Measurements from ENCODE around the gene NAV1.

GRCh38 chr1:201576914-201577313 lies 38.0 kb downstream of the NAV1 start:
- TF ChIP-seq EZH2 (IDR thresholded peaks at IDR 0.05; ENCODE audit: insufficient read depth, poor library complexity, severe bottlenecking): no peak
- TF ChIP-seq EZH2phosphoT487 (IDR thresholded peaks at IDR 0.05; ENCODE audit: insufficient read depth, low read depth): no peak
